Measurements from ENCODE around the gene ERCC6. TPM values are rescaled to one million over a fixed set of nuclear protein-coding genes. Genes with fewer than 3 reads are reported as not detected.

ERCC6 gene
- total and polyA plus RNA-seq, 2 experiments from 2014 or later: 6.9 to 16.5 TPM

- H3K4me3 ChIP-seq: no peak overlapping the region
- no peaks in the 10 kb centered on the region for H3K27me3 ChIP-seq
- no peaks in the 10 kb centered on the region for H3K9me2 ChIP-seq (replicated peaks; ENCODE audit: insufficient read depth)
- 86% methylated on average over 11 of the region's 11 CpGs for WGBS (ENCODE audit: low lambda C conversion rate, missing lambda C conversion rate)
- TF ChIP-seq EZH2 (IDR thresholded peaks at IDR 0.05; ENCODE audit: borderline replicate concordance) (no peak), EZH2phosphoT487 (IDR thresholded peaks at IDR 0.05; ENCODE audit: low read depth, severe bottlenecking, unreplicated experiment) (no peak)
- TF ChIP-seq, protein P1, sequence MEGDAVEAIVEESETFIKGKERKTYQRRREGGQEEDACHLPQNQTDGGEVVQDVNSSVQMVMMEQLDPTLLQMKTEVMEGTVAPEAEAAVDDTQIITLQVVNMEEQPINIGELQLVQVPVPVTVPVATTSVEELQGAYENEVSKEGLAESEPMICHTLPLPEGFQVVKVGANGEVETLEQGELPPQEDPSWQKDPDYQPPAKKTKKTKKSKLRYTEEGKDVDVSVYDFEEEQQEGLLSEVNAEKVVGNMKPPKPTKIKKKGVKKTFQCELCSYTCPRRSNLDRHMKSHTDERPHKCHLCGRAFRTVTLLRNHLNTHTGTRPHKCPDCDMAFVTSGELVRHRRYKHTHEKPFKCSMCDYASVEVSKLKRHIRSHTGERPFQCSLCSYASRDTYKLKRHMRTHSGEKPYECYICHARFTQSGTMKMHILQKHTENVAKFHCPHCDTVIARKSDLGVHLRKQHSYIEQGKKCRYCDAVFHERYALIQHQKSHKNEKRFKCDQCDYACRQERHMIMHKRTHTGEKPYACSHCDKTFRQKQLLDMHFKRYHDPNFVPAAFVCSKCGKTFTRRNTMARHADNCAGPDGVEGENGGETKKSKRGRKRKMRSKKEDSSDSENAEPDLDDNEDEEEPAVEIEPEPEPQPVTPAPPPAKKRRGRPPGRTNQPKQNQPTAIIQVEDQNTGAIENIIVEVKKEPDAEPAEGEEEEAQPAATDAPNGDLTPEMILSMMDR (IDR thresholded peaks at IDR 0.05; ENCODE audit: poor library complexity): no peak
- no peaks in the 10 kb centered on the region for H4K20me1 ChIP-seq (ENCODE audit: insufficient read depth, poor library complexity, severe bottlenecking)
- no peaks in the 10 kb centered on the region for H3K4me1 ChIP-seq (ENCODE audit: insufficient read depth)
- H3K4me2 ChIP-seq: no peak overlapping the region
- H3K9me3 ChIP-seq (ENCODE audit: low read depth): no peaks in the 10 kb centered on the region
- no peaks in the 10 kb centered on the region for H3K79me2 ChIP-seq
- H3K36me3 ChIP-seq (replicated peaks; ENCODE audit: insufficient read depth, low read depth): no peaks in the 10 kb centered on the region
- DNase-seq (ENCODE audit: low spot score): no peak
- H2AFZ ChIP-seq: no peak overlapping the region
- H3K27ac ChIP-seq: no peak overlapping the region
Observed at GRCh38 chr10:49575489-49576072, 36.7 kb upstream of the ERCC6 start.

- H3K79me2 ChIP-seq: no peaks in the 10 kb centered on the region
- no peaks in the 10 kb centered on the region for H3K36me3 ChIP-seq (replicated peaks; ENCODE audit: insufficient read depth, low read depth)
- no peaks in the 10 kb centered on the region for H3K9me3 ChIP-seq (ENCODE audit: low read depth)
- H2AFZ ChIP-seq: no peak overlapping the region
- no peaks in the 10 kb centered on the region for H3K4me1 ChIP-seq (ENCODE audit: insufficient read depth)
- no peaks in the 10 kb centered on the region for H3K27me3 ChIP-seq
- DNase-seq (ENCODE audit: low spot score): no peak
- no peak overlapping the region for H3K4me3 ChIP-seq
- H3K9me2 ChIP-seq (replicated peaks; ENCODE audit: insufficient read depth): no peaks in the 10 kb centered on the region
- H3K4me2 ChIP-seq: no peak overlapping the region
- no peak overlapping the region for H3K27ac ChIP-seq
- no peaks in the 10 kb centered on the region for H4K20me1 ChIP-seq (ENCODE audit: insufficient read depth, poor library complexity, severe bottlenecking)
- TF ChIP-seq, protein P1 (IDR thresholded peaks at IDR 0.05; ENCODE audit: poor library complexity): no peak
- TF ChIP-seq EZH2 (IDR thresholded peaks at IDR 0.05; ENCODE audit: borderline replicate concordance): no peak
- no peak for TF ChIP-seq EZH2phosphoT487 (IDR thresholded peaks at IDR 0.05; ENCODE audit: low read depth, severe bottlenecking, unreplicated experiment)
- 79% methylated on average over 9 of the region's 9 CpGs for WGBS (ENCODE audit: low lambda C conversion rate, missing lambda C conversion rate)
Observed at GRCh38 chr10:49572594-49573114, 33.7 kb upstream of the ERCC6 start.

DNA sequence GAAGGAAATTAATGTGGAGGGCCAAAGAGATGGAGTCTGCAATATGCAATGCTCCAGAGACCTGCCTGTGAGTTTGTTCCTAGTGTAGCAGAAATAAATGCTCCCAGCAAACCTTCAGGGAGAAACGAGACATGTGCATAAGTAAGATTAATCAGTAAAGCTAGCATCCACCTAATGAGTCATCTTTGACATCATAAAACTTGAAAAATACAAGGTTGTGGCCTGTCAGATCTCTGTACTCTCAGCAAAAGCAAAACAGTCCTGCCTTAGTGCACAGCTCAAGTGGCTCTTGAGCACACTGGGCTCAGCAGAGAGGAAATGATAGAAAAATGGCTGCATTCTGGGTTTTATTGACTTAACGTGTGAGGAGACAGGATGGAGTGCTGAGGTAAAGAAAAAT, 32.5 kb upstream of the ERCC6 start:
- Histone ChIP-seq H3K27me3 (no peaks in the 10 kb centered on the region), H3K9me3 (ENCODE audit: low read depth) (no peaks in the 10 kb centered on the region), H3K9me2 (replicated peaks; ENCODE audit: insufficient read depth) (no peaks in the 10 kb centered on the region), H3K4me3 (no peak overlapping the region), H2AFZ (no peak overlapping the region), H3K4me2 (no peak overlapping the region), H4K20me1 (ENCODE audit: insufficient read depth, poor library complexity, severe bottlenecking) (no peaks in the 10 kb centered on the region), H3K27ac (no peak overlapping the region), H3K4me1 (ENCODE audit: insufficient read depth) (no peaks in the 10 kb centered on the region), H3K79me2 (no peaks in the 10 kb centered on the region), H3K36me3 (replicated peaks; ENCODE audit: insufficient read depth, low read depth) (no peaks in the 10 kb centered on the region)
- DNase-seq (ENCODE audit: low spot score): peak; percentile 26
- WGBS (ENCODE audit: low lambda C conversion rate, missing lambda C conversion rate): 35% methylated on average over 2 of the region's 2 CpGs
- TF ChIP-seq EZH2 (IDR thresholded peaks at IDR 0.05; ENCODE audit: borderline replicate concordance) (no peak), EZH2phosphoT487 (IDR thresholded peaks at IDR 0.05; ENCODE audit: low read depth, severe bottlenecking, unreplicated experiment) (no peak)
- TF ChIP-seq, protein P1 (IDR thresholded peaks at IDR 0.05; ENCODE audit: poor library complexity): no peak
